Sigmoid colon (tissue), 4 donors: ENCODE data around the gene IGFLR1.

Experiments
- CTCF ChIP-seq, 4 experiments: fragments of 450-650 bp in 3 of 4; fragments of 200-600 bp in 1 of 4; IDR thresholded peaks; one replicate each; pipeline ENCODE4 v1.5.1; 2016 to 2019; ENCODE audit warnings: antibody characterized with exemption in 4 of 4, mild to moderate bottlenecking in 3 of 4, moderate library complexity in 2 of 4
- EP300 ChIP-seq, 4 donors: sonication (generic); formaldehyde crosslinking; IDR thresholded peaks; one replicate each; pipeline ENCODE4 v1.6.1; 2017; ENCODE audit warnings: antibody characterized with exemption in 4 of 4
- POLR2A ChIP-seq, 2 donors: fragments of 450-650 bp; IDR thresholded peaks; one replicate each; pipeline ENCODE4 v1.6.1; 2016; ENCODE audit warnings: antibody characterized with exemption in 2 of 2, mild to moderate bottlenecking in 2 of 2, moderate library complexity in 2 of 2
- POLR2AphosphoS5 ChIP-seq, 4 donors: sonication (generic); formaldehyde crosslinking; IDR thresholded peaks; one replicate each; pipeline ENCODE4 v1.6.1; 2017; ENCODE audit warnings: antibody characterized with exemption in 4 of 4

DNA sequence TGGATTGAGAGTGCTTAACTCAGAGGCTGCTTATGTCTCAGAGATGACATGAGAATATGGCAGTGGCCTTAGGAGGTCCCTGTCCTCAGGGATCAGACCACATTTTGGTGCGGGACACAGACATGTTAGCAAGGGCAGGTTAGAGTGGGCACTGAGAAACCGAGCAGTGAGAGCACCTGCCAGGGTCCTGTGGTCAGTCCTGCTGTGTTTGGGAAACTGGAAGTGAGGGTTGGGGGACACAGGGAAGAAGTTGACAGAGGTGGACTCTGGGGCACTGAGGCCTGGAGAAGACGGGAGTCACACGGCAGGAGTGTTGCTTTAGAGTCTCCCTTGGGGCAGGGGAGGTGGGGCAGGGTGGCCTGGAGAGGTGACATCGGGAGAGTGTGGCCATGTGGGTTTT, 7.4 kb downstream of the IGFLR1 start:
- TF ChIP-seq CTCF (IDR thresholded peaks at IDR 0.05): no peak
- TF ChIP-seq POLR2A (IDR thresholded peaks at IDR 0.05): no peak
- TF ChIP-seq POLR2AphosphoS5 (IDR thresholded peaks at IDR 0.05): no peak
- TF ChIP-seq EP300 (IDR thresholded peaks at IDR 0.05): no peak
